GM12878 (cell line): ENCODE measurements around the gene TLL1. TPM values are rescaled to one million over a fixed set of nuclear protein-coding genes. Genes with fewer than 3 reads are reported as not detected.

ENCODE experiments used
- ATAC-seq: fragments of 200-7000 bp; cut with Tn5 transposase; 3 replicates; pipeline ENCODE4 v1.9.1; 2020; ENCODE audit warnings: mild to moderate bottlenecking, moderate library complexity
- BruUV-seq: library from RNA; stranded (reverse); fragments of 400-500 nt; replicated peaks from 2 replicates; lab custom pipeline; 2021; lab: Mats Ljungman, UMichigan
- CTCF ChIA-PET: fragments of 300-600 bp; sonication (Branson Sonifier 250); formaldehyde crosslinking; extraction: SDS; loops from one replicate; lab custom pipeline; 2021; ENCODE audit warnings: inconsistent platforms; lab: Yijun Ruan, JAX
- POLR2A ChIA-PET: fragments of 350-600 bp; formaldehyde crosslinking; extraction: SDS; loops from one replicate; lab custom pipeline; 2021; ENCODE audit warnings: inconsistent platforms; lab: Charles Lee
- RAD21 ChIA-PET: fragments of 300-600 bp; sonication (Branson Sonifier 250); formaldehyde crosslinking; loops from one replicate; lab custom pipeline; 2023; ENCODE audit warnings: antibody characterized with exemption; ENCODE audit not compliant: unreplicated experiment; lab: Charles Lee
- SMC1A ChIA-PET: fragments of 300-600 bp; sonication (Branson Sonifier 250); formaldehyde crosslinking; loops from one replicate; lab custom pipeline; 2023; ENCODE audit not compliant: unreplicated experiment, uncharacterized antibody; lab: Charles Lee
- DNase-seq: peaks from one replicate; pipeline ENCODE4 v3.0.0-alpha.2; 2011; ENCODE audit warnings: low read depth, low spot score
- FAIRE-seq: peaks from 3 replicates; lab custom pipeline; 2011; peaks lifted over from hg19 to GRCh38; lab: Jason Lieb, UNC
- H2AFZ ChIP-seq: 2 replicates; pipeline ENCODE4 v1.6.0; 2011; ENCODE audit warnings: low read depth, low read length, control low read depth; ENCODE audit not compliant: control insufficient read depth
- H3K27ac ChIP-seq: 2 replicates; pipeline ENCODE4 v1.5.1; 2011; ENCODE audit warnings: control low read depth; ENCODE audit not compliant: control insufficient read depth, insufficient read depth
- H3K27me3 ChIP-seq, 2 experiments: replicated peaks in 1 of 2; 2 replicates each; pipeline versions ENCODE4 v1.6.0 to v1.6.1; 2011; ENCODE audit warnings: low read length in 1 of 2; ENCODE audit not compliant: control insufficient read depth in 2 of 2, insufficient read depth in 2 of 2
- H3K36me3 ChIP-seq, 2 experiments: 2 replicates each; pipeline ENCODE4 v1.5.1; 2011; ENCODE audit warnings: low read length in 1 of 2; ENCODE audit not compliant: control insufficient read depth in 2 of 2, insufficient read depth in 2 of 2
- H3K4me1 ChIP-seq: 2 replicates; pipeline ENCODE4 v1.6.1; 2011; ENCODE audit warnings: mild to moderate bottlenecking, low read length, moderate library complexity, mixed read lengths; ENCODE audit not compliant: control insufficient read depth, insufficient read depth
- H3K4me2 ChIP-seq: 2 replicates; pipeline ENCODE4 v1.6.0; 2011; ENCODE audit warnings: control low read depth; ENCODE audit not compliant: control insufficient read depth, insufficient read depth
- H3K4me3 ChIP-seq: fragments of 200-600 bp; sonication (generic); 2 replicates; pipeline ENCODE4 v1.5.1; 2016
- H3K79me2 ChIP-seq: 2 replicates; pipeline ENCODE4 v1.6.0; 2011; ENCODE audit warnings: low read length; ENCODE audit not compliant: control insufficient read depth, insufficient read depth
- H3K9ac ChIP-seq: 2 replicates; pipeline ENCODE4 v1.8.0; 2011; ENCODE audit warnings: low read length, control low read depth, mixed read lengths; ENCODE audit not compliant: control insufficient read depth, insufficient read depth
- H3K9me3 ChIP-seq: replicated peaks from 3 replicates; pipeline ENCODE4 v1.5.1; 2011; ENCODE audit warnings: mild to moderate bottlenecking, low read length; ENCODE audit not compliant: control insufficient read depth, insufficient read depth
- H4K20me1 ChIP-seq: 2 replicates; pipeline ENCODE4 v1.6.0; 2011; ENCODE audit not compliant: control insufficient read depth, insufficient read depth
- EGR1 ChIP-seq, 2 experiments: IDR thresholded peaks; 1 replicate in 1 of 2; 2 replicates in 1 of 2; pipeline ENCODE4 v1.6.1; 2011 to 2012; ENCODE audit warnings: low read depth in 2 of 2, low read length in 2 of 2, borderline replicate concordance in 1 of 2, mild to moderate bottlenecking in 1 of 2, moderate library complexity in 1 of 2
- FOXM1 ChIP-seq: IDR thresholded peaks from 2 replicates; pipeline ENCODE4 v1.6.1; 2012; ENCODE audit warnings: low read depth, mild to moderate bottlenecking, inconsistent platforms, low read length, moderate library complexity
- HDGF ChIP-seq: fragments of 450-650 bp; IDR thresholded peaks from 2 replicates; pipeline ENCODE4 v1.6.1; 2016; ENCODE audit warnings: antibody characterized with exemption
- KAT2A ChIP-seq: conservative IDR thresholded peaks from 2 replicates; pipeline ENCODE4 v1.6.1; 2011; ENCODE audit warnings: low read depth, low read length; ENCODE audit not compliant: control insufficient read depth
- LARP7 ChIP-seq: fragments of 450-650 bp; IDR thresholded peaks from 2 replicates; pipeline ENCODE4 v1.6.1; 2017; ENCODE audit warnings: mild to moderate bottlenecking
- MEF2A ChIP-seq: IDR thresholded peaks from 2 replicates; pipeline ENCODE4 v1.6.1; 2011; ENCODE audit warnings: low read depth, mild to moderate bottlenecking, low read length, moderate library complexity; ENCODE audit not compliant: insufficient read depth
- RELA ChIP-seq: fragments of 450-650 bp; IDR thresholded peaks from 2 replicates; pipeline ENCODE4 v1.8.0; 2014; ENCODE audit warnings: borderline replicate concordance; ENCODE audit not compliant: partially characterized antibody
- SREBF1 ChIP-seq: IDR thresholded peaks from 2 replicates; pipeline ENCODE4 v1.6.1; 2012; ENCODE audit warnings: mild to moderate bottlenecking, low read length
- STAT1 ChIP-seq: fragments of 450-650 bp; conservative IDR thresholded peaks from 2 replicates; pipeline ENCODE4 v1.6.1; 2014; ENCODE audit warnings: antibody characterized with exemption, mild to moderate bottlenecking
- TBL1XR1 ChIP-seq: IDR thresholded peaks from 2 replicates; pipeline ENCODE4 v1.6.1; 2012; ENCODE audit warnings: low read depth, low read length, improper control_type of control experiment
- YY1 ChIP-seq: IDR thresholded peaks from 2 replicates; pipeline ENCODE4 v1.6.1; 2011; ENCODE audit warnings: low read depth, mild to moderate bottlenecking, low read length
- WGBS: methylation state at CpG from one replicate; pipeline ENCODE4 v1.1.6; 2016; ENCODE audit warnings: low lambda C conversion rate; ENCODE audit not compliant: insufficient replicate concordance, insufficient coverage; ENCODE audit errors: missing lambda C conversion rate; 5-methylcytosine and 5-hydroxymethylcytosine counted together
- in situ Hi-C: fragments of 300-500 bp; cut with MboI; formaldehyde crosslinking; loops from 9 replicates; pipeline ENCODE4 v1.14.3; 2018; ENCODE audit warnings: mixed read lengths
- intact Hi-C: fragments of 100-400 bp; cut with micrococcal nuclease; formaldehyde crosslinking; loops from one replicate; pipeline ENCODE4 v1.14.2; 2022; ENCODE audit not compliant: unreplicated experiment
- polyA plus RNA-seq, 11 experiments: library from polyadenylated mRNA; depleted of rRNA in 4 of 11; unstranded in 6 of 11; stranded (reverse) in 5 of 11; fragments of >200 nt; fragmentation: Nextera tagmentation in 4 of 11; fragmentation: Illumina TruSeq in 1 of 11; extraction: Ambion mirVana in 4 of 11; extraction: Trizol in 1 of 11; gene quantifications; 1 replicate in 1 of 11; 2 replicates in 10 of 11; pipeline versions ENCODE4 v1.2.1 to v1.2.3, GENCODE V29; 2011 to 2016; ENCODE audit warnings: inconsistent platforms in 2 of 11, missing spikeins in 2 of 11, low read depth in 1 of 11
- total RNA-seq, 4 experiments: library from RNA; depleted of rRNA in 3 of 4; stranded (reverse); fragments of >200 nt in 3 of 4; fragmentation: Illumina TruSeq in 1 of 4; extraction: Trizol in 1 of 4; gene quantifications; 2 replicates each; pipeline versions ENCODE4 v1.2.1 to v1.2.3, GENCODE V29; 2013 to 2021
- TF ChIP-seq, protein P1 (sequence below): IDR thresholded peaks from 2 replicates; pipeline ENCODE4 v1.6.1; 2011; ENCODE audit warnings: mild to moderate bottlenecking, low read depth, low read length, moderate library complexity; ENCODE audit not compliant: insufficient replicate concordance

The TLL1 gene
- total and polyA plus RNA-seq, 10 of the 15 experiments (the other 5 are each of a cell fraction or from before 2014, with no cell fraction given), result 0.02 to 0.31 (median 0.05) TPM; not detected in 2

DNA sequence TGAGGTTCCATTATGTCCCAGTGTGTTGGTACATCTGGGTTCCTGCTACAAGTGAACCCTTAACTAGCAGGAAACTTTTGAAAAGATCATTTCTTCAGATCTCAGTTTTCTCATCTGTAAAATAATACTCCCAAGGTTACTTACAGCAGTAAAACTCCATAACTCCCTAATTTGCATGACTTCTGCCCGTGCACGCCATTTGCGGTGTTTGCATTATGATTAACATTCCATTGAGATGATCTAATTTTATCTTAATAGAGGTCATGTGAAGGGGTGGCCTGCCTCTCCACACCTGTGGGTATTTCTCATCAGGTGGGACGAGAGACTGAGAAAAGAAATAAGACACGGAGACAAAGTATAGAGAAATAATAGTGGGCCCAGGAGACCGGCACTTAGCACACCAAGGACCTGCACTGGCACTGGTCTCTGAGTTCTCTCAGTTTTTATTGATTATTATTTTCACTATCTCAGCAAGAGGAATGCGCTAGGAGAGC lies 219.8 kb downstream of the TLL1 start:
- BruUV-seq, result no TSS peak
- ATAC-seq, result no peak
- Histone ChIP-seq H3K27ac (no peak overlapping the region), H3K27me3 (no peaks in the 10 kb centered on the region), H2AFZ (no peak overlapping the region), H3K9me3 (no peaks in the 10 kb centered on the region), H4K20me1 (no peaks in the 10 kb centered on the region), H3K79me2 (no peaks in the 10 kb centered on the region), H3K4me1 (no peaks in the 10 kb centered on the region), H3K9ac (no peak overlapping the region), H3K4me3 (no peak overlapping the region), H3K4me2 (no peak overlapping the region), H3K36me3 (no peaks in the 10 kb centered on the region)
- 13% methylated on average over 7 of the region's 7 CpGs for WGBS
- in situ Hi-C loops (loop anchor here (5.0 to 25.0 kb wide), 2 partner anchors 556 to 956 kb away; no protein-coding TSS in a partner anchor), intact Hi-C loops (loop anchor here (1.0 to 5.0 kb wide), 4 partner anchors 52 to 600 kb away; no protein-coding TSS in a partner anchor)
- RAD21 ChIA-PET, result interaction anchor here (1.8 to 2.2 kb wide), 2 partner anchors 50 to 556 kb away, joined by 8 to 20 read pairs; no protein-coding TSS in a partner anchor
- CTCF ChIA-PET, result interaction anchor here (1.2 to 2.2 kb wide), 6 partner anchors 28 to 600 kb away, joined by 3 to 34 read pairs (median 22); no protein-coding TSS in a partner anchor
- FAIRE-seq, result no peak
- POLR2A ChIA-PET, result no interaction called here
- no peak for DNase-seq
- SMC1A ChIA-PET, result interaction anchor here (1.7 to 2.2 kb wide), 5 partner anchors 52 to 599 kb away, joined by 3 to 28 read pairs (median 12); no protein-coding TSS in a partner anchor
- TF ChIP-seq MEF2A, result no peak
- TF ChIP-seq FOXM1, result no peak
- no peak for TF ChIP-seq SREBF1
- TF ChIP-seq, protein P1, sequence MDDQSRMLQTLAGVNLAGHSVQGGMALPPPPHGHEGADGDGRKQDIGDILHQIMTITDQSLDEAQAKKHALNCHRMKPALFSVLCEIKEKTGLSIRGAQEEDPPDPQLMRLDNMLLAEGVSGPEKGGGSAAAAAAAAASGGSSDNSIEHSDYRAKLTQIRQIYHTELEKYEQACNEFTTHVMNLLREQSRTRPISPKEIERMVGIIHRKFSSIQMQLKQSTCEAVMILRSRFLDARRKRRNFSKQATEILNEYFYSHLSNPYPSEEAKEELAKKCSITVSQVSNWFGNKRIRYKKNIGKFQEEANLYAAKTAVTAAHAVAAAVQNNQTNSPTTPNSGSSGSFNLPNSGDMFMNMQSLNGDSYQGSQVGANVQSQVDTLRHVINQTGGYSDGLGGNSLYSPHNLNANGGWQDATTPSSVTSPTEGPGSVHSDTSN, result no peak
- no peak for TF ChIP-seq EGR1 (IDR thresholded peaks at IDR 0.05; ENCODE audit: borderline replicate concordance in 1 of 2, low read depth in 2 of 2, low read length in 2 of 2)
- no peak for TF ChIP-seq RELA
- TF ChIP-seq HDGF, result no peak
- TF ChIP-seq TBL1XR1, result no peak
- TF ChIP-seq KAT2A, result no peak
- TF ChIP-seq LARP7, result no peak
- no peak for TF ChIP-seq STAT1
- TF ChIP-seq YY1, result no peak
- TF ChIP-seq, all 136 proteins: peak for 0
